Mesendoderm (in vitro differentiated cells): Measurements from ENCODE around the gene GTPBP3.

Experiments
- DNase-seq: peaks from one replicate; pipeline ENCODE4 v3.0.0; 2013
- H2AK5ac ChIP-seq: 2 replicates; pipeline ENCODE4 v1.6.1; 2013; ENCODE audit warnings: low read length, inconsistent platforms
- H2BK120ac ChIP-seq: 2 replicates; pipeline ENCODE4 v1.6.1; 2013; ENCODE audit warnings: low read depth, mild to moderate bottlenecking, low read length, moderate library complexity, mixed read lengths
- H2BK15ac ChIP-seq: replicated peaks from 2 replicates; pipeline ENCODE4 v1.6.1; 2013; ENCODE audit warnings: low read depth, mild to moderate bottlenecking, moderate library complexity
- H2BK5ac ChIP-seq: 2 replicates; pipeline ENCODE4 v1.6.1; 2013; ENCODE audit warnings: low read length, inconsistent platforms
- H3K18ac ChIP-seq: 2 replicates; pipeline ENCODE4 v1.6.1; 2013; ENCODE audit warnings: mild to moderate bottlenecking, low read length, mixed read lengths
- H3K23ac ChIP-seq: one replicate; pipeline ENCODE4 v1.6.1; 2013; ENCODE audit warnings: low read length
- H3K27ac ChIP-seq: 2 replicates; pipeline ENCODE4 v1.5.1; 2013; ENCODE audit warnings: low read depth, mild to moderate bottlenecking, inconsistent platforms, low read length, moderate library complexity
- H3K27me3 ChIP-seq: 2 replicates; pipeline ENCODE4 v1.6.1; 2013; ENCODE audit warnings: low read length, control low read depth, mild to moderate bottlenecking, inconsistent platforms; ENCODE audit not compliant: insufficient read depth, poor library complexity
- H3K36me3 ChIP-seq: 2 replicates; pipeline ENCODE4 v1.6.1; 2013; ENCODE audit warnings: low read length, inconsistent platforms; ENCODE audit not compliant: control insufficient read depth, insufficient read depth
- H3K4ac ChIP-seq: one replicate; pipeline ENCODE4 v1.6.1; 2013; ENCODE audit warnings: low read depth, mild to moderate bottlenecking, low read length, moderate library complexity
- H3K4me1 ChIP-seq: 2 replicates; pipeline ENCODE4 v1.6.1; 2013; ENCODE audit warnings: low read depth, low read length, inconsistent platforms; ENCODE audit not compliant: control insufficient read depth
- H3K4me2 ChIP-seq: 2 replicates; pipeline ENCODE4 v1.6.1; 2013; ENCODE audit warnings: low read length
- H3K4me3 ChIP-seq: 2 replicates; pipeline ENCODE4 v1.5.1; 2013; ENCODE audit warnings: mild to moderate bottlenecking, low read length
- H3K56ac ChIP-seq: one replicate; pipeline ENCODE4 v1.6.1; 2013; ENCODE audit warnings: low read length
- H3K79me1 ChIP-seq: 2 replicates; pipeline ENCODE4 v1.6.1; 2013; ENCODE audit warnings: low read length, inconsistent platforms
- H3K79me2 ChIP-seq: 2 replicates; pipeline ENCODE4 v1.6.1; 2013; ENCODE audit warnings: mild to moderate bottlenecking, low read length; ENCODE audit not compliant: control insufficient read depth, insufficient read depth
- H3K9ac ChIP-seq: 2 replicates; pipeline ENCODE4 v1.6.1; 2013; ENCODE audit warnings: low read length, inconsistent platforms
- H4K5ac ChIP-seq: one replicate; pipeline ENCODE4 v1.6.1; 2013; ENCODE audit warnings: low read length
- H4K8ac ChIP-seq: one replicate; pipeline ENCODE4 v1.6.1; 2013; ENCODE audit warnings: low read depth, mild to moderate bottlenecking, control low read depth, low read length, moderate library complexity
- WGBS: extraction: QIAGEN DNeasy Blood & Tissue Kit; methylation state at CpG from one replicate; pipeline ENCODE4 v1.1.7; 2013; ENCODE audit warnings: low lambda C conversion rate, missing lambda C conversion rate; ENCODE audit not compliant: insufficient coverage; ENCODE audit errors: extremely low coverage; 5-methylcytosine and 5-hydroxymethylcytosine counted together

GTPBP3 gene

GRCh38 chr19:17303167-17303939 is 34.0 kb upstream of the GTPBP3 start, which contains the start of gene ABHD8:
Gene ABHD8 (minus strand): TSS chr19:17303425. CDS start chr19:17301616, 1,809 bp downstream.
- peak within 1 kb of the TSS; percentile 27 for H3K4ac ChIP-seq
- no peak within 1 kb of the TSS for H2BK120ac ChIP-seq
- peak within 1 kb of the TSS; percentile 19 for H3K4me3 ChIP-seq
- H3K4me2 ChIP-seq: peak within 1 kb of the TSS; percentile 64
- H3K27me3 ChIP-seq: no peaks in the 10 kb centered on the region
- peak within 1 kb of the TSS; percentile 68 for H3K9ac ChIP-seq
- DNase-seq: peak; percentile 97
- no peak within 1 kb of the TSS for H2AK5ac ChIP-seq
- peaks cover under 1% of the 10 kb centered on the region for H3K36me3 ChIP-seq
- no peak within 1 kb of the TSS for H4K8ac ChIP-seq
- H3K4me1 ChIP-seq: peaks cover 4% of the 10 kb centered on the region
- no peak within 1 kb of the TSS for H4K5ac ChIP-seq
- no CpG with 5 or more reads among the region's 52 CpGs for WGBS
- peak within 1 kb of the TSS; percentile 67 for H3K56ac ChIP-seq
- H2BK15ac ChIP-seq: no peak within 1 kb of the TSS
- no peaks in the 10 kb centered on the region for H3K79me2 ChIP-seq
- H3K79me1 ChIP-seq: no peaks in the 10 kb centered on the region
- H2BK5ac ChIP-seq: no peak within 1 kb of the TSS
- no peak within 1 kb of the TSS for H3K23ac ChIP-seq
- peak within 1 kb of the TSS; percentile 64 for H3K18ac ChIP-seq
- no peak within 1 kb of the TSS for H3K27ac ChIP-seq

- Histone ChIP-seq H3K79me2 (no peaks in the 10 kb centered on the region), H3K4me1 (peaks cover 4% of the 10 kb centered on the region), H3K27ac (no peak overlapping the region), H2BK15ac (no peak overlapping the region), H3K23ac (no peak overlapping the region), H3K4me2 (no peak overlapping the region), H3K27me3 (no peaks in the 10 kb centered on the region), H3K56ac (peak overlapping the region; percentile 49), H2BK120ac (no peak overlapping the region), H3K79me1 (no peaks in the 10 kb centered on the region), H3K9ac (no peak overlapping the region), H3K18ac (peak overlapping the region; percentile 64), H4K5ac (no peak overlapping the region), H3K4ac (peak overlapping the region; percentile 27), H2BK5ac (no peak overlapping the region), H3K36me3 (no peaks in the 10 kb centered on the region), H4K8ac (no peak overlapping the region), H3K4me3 (no peak overlapping the region), H2AK5ac (no peak overlapping the region)
- DNase-seq: no peak
- no CpG with 5 or more reads among the region's 12 CpGs for WGBS
These were observed 33.4 kb upstream of the GTPBP3 start for GRCh38 chr19:17303940-17304267.

- Histone ChIP-seq H3K79me2 (no peaks in the 10 kb centered on the region), H3K4ac (no peak overlapping the region)
These were observed 32.8 kb upstream of the GTPBP3 start for GRCh38 chr19:17304386-17305215.

GRCh38 chr19:17305216-17305516 is 32.2 kb upstream of the GTPBP3 start:
- Histone ChIP-seq H2BK15ac (no peak overlapping the region), H2AK5ac (no peak overlapping the region), H4K8ac (no peak overlapping the region), H3K27me3 (no peaks in the 10 kb centered on the region), H4K5ac (no peak overlapping the region), H3K4ac (no peak overlapping the region), H3K36me3 (no peaks in the 10 kb centered on the region), H3K4me2 (peak overlapping the region; percentile 16), H3K23ac (no peak overlapping the region), H3K4me3 (no peak overlapping the region), H3K9ac (peak overlapping the region; percentile 55), H3K4me1 (peaks cover 4% of the 10 kb centered on the region), H3K27ac (no peak overlapping the region), H3K79me2 (peaks cover 4% of the 10 kb centered on the region), H3K18ac (no peak overlapping the region), H3K56ac (peak overlapping the region; percentile 68), H2BK5ac (no peak overlapping the region), H3K79me1 (peaks cover 2% of the 10 kb centered on the region), H2BK120ac (no peak overlapping the region)
- WGBS: no CpG with 5 or more reads among the region's 7 CpGs
- DNase-seq: no peak

More at GRCh38 chr19:17304386-17305215, 32.8 kb upstream of the GTPBP3 start:
- Histone ChIP-seq H3K9ac (peak overlapping the region; percentile 5), H3K79me1 (no peaks in the 10 kb centered on the region), H3K36me3 (no peaks in the 10 kb centered on the region), H3K4me2 (no peak overlapping the region), H3K27ac (no peak overlapping the region), H3K4me1 (peaks cover 4% of the 10 kb centered on the region), H2BK120ac (no peak overlapping the region), H3K56ac (no peak overlapping the region), H2AK5ac (peak overlapping the region; percentile 40), H3K18ac (no peak overlapping the region), H3K27me3 (no peaks in the 10 kb centered on the region), H3K23ac (no peak overlapping the region), H3K4me3 (no peak overlapping the region), H4K8ac (no peak overlapping the region), H4K5ac (no peak overlapping the region), H2BK15ac (no peak overlapping the region), H2BK5ac (no peak overlapping the region)
- no CpG with 5 or more reads among the region's 12 CpGs for WGBS
- no peak for DNase-seq

GRCh38 chr19:17305517-17306284 is 31.7 kb upstream of the GTPBP3 start, which contains the start of gene MRPL34:
Gene MRPL34 (plus strand): TSS chr19:17305872. CDS start chr19:17305893, 21 bp downstream.
- no peak within 1 kb of the TSS for H4K5ac ChIP-seq
- no peak within 1 kb of the TSS for H4K8ac ChIP-seq
- no CpG with 5 or more reads among the region's 55 CpGs for WGBS

More at GRCh38 chr19:17305517-17306284, 31.7 kb upstream of the GTPBP3 start, which contains the start of gene MRPL34:
- peak; percentile 100 for DNase-seq
- no peaks in the 10 kb centered on the region for H3K27me3 ChIP-seq
- H3K9ac ChIP-seq: peak within 1 kb of the TSS; percentile 90
- H2BK15ac ChIP-seq: no peak within 1 kb of the TSS
- H2AK5ac ChIP-seq: peak within 1 kb of the TSS; percentile 40
- peak within 1 kb of the TSS; percentile 70 for H3K18ac ChIP-seq
- peak within 1 kb of the TSS; percentile 95 for H3K56ac ChIP-seq
- H3K36me3 ChIP-seq: no peaks in the 10 kb centered on the region
- no peak within 1 kb of the TSS for H3K23ac ChIP-seq
- peak within 1 kb of the TSS; percentile 59 for H3K4me3 ChIP-seq
- peak within 1 kb of the TSS; percentile 76 for H3K27ac ChIP-seq
- peaks cover 8% of the 10 kb centered on the region for H3K79me1 ChIP-seq
- peak within 1 kb of the TSS; percentile 58 for H3K4me2 ChIP-seq
- no peak within 1 kb of the TSS for H2BK5ac ChIP-seq
- H3K79me2 ChIP-seq: peaks cover 9% of the 10 kb centered on the region
- no peak within 1 kb of the TSS for H2BK120ac ChIP-seq
- peaks cover 6% of the 10 kb centered on the region for H3K4me1 ChIP-seq
- peak within 1 kb of the TSS; percentile 64 for H3K4ac ChIP-seq
